Measurements from ENCODE around the gene THBS2.

DNA sequence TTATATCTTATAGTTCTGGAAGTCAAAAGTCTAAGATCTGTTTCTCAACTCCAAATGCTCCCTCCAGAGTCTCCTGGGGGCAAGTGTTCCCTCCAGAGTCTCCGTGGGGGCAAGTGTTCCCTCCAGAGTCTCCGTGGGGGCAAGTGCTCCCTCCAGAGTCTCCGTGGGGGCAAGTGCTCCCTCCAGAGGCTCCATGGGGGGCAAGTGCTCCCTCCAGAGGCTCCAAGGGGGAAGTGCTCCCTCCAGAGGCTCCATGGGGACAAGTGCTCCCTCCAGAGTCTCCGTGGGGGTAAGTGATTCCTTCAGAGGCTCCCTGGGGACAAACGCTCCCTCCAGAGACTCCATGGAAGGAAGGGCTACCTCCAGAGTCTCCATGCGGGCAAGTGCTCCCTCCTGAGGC, 34.0 kb upstream of the THBS2 start:
- TF ChIP-seq POLR2A (IDR thresholded peaks at IDR 0.05): no peak
- no peak for TF ChIP-seq POLR2AphosphoS5 (IDR thresholded peaks at IDR 0.05; ENCODE audit: insufficient read depth in 1 of 2, low read depth in 1 of 2)
- TF ChIP-seq, protein P1, sequence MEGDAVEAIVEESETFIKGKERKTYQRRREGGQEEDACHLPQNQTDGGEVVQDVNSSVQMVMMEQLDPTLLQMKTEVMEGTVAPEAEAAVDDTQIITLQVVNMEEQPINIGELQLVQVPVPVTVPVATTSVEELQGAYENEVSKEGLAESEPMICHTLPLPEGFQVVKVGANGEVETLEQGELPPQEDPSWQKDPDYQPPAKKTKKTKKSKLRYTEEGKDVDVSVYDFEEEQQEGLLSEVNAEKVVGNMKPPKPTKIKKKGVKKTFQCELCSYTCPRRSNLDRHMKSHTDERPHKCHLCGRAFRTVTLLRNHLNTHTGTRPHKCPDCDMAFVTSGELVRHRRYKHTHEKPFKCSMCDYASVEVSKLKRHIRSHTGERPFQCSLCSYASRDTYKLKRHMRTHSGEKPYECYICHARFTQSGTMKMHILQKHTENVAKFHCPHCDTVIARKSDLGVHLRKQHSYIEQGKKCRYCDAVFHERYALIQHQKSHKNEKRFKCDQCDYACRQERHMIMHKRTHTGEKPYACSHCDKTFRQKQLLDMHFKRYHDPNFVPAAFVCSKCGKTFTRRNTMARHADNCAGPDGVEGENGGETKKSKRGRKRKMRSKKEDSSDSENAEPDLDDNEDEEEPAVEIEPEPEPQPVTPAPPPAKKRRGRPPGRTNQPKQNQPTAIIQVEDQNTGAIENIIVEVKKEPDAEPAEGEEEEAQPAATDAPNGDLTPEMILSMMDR (IDR thresholded peaks at IDR 0.05): no peak

Measured in vagina (tissue), 2 donors.